Loucy (cell line): ENCODE data around the gene ACP1.

ENCODE experiments used
- CTCF ChIP-seq: fragments of 200-600 bp; sonication (generic); conservative IDR thresholded peaks from 2 replicates; pipeline ENCODE4 v1.5.1; 2014; ENCODE audit warnings: mild to moderate bottlenecking, antibody characterized with exemption, low read length
- EZH2phosphoT487 ChIP-seq: fragments of 200-600 bp; IDR thresholded peaks from 2 replicates; pipeline ENCODE4 v1.6.1; 2018; ENCODE audit warnings: antibody characterized with exemption, mild to moderate bottlenecking, moderate library complexity, borderline replicate concordance

DNA sequence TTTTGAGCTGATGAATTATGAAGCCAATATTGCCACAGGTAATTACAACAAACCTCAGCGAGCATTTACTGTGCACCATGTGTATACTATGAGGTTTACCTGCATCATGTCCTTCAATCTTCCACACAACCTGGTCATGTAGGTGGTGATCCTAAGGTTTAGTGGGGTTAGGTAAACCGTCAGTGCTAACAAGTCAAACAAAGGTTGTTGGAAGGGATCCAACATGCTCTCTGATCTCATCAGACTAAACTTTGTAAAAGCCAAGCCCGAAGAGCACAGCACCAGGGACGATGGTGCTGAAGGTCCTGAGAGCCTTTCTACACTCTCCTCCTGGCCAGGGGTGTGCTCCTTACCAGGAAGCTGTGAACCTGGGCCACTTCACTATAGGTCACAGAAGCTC is 30.3 kb upstream of the ACP1 start:
- TF ChIP-seq CTCF: no peak
- no peak for TF ChIP-seq EZH2phosphoT487
